K562 (cell line): ENCODE measurements around the gene TMC8. TPM values are rescaled to one million over a fixed set of nuclear protein-coding genes. Genes with fewer than 3 reads are reported as not detected.
A peak's percentile ranks its signal among the peaks of the same experiment; 100 is the strongest.

Source experiments
- ATF1 ChIP-seq, 2 experiments: fragments of 450-650 bp in 1 of 2; IDR thresholded peaks; 2 replicates each; pipeline ENCODE4 v1.6.1; 2016; ENCODE audit warnings: missing compliant biosample characterization in 1 of 2, missing genetic modification characterization in 1 of 2
- CTBP1 ChIP-seq: fragments of 450-650 bp; IDR thresholded peaks from 2 replicates; pipeline ENCODE4 v1.6.1; 2016; ENCODE audit warnings: borderline replicate concordance
- ETV5 ChIP-seq: sonication (generic); formaldehyde crosslinking; IDR thresholded peaks from 2 replicates; pipeline ENCODE4 v1.4.0; 2020; ENCODE audit warnings: low read depth, mild to moderate bottlenecking, missing genetic modification reagents
- NONO ChIP-seq, 2 experiments: fragments of 200-400 bp in 1 of 2; fragments of 450-650 bp in 1 of 2; formaldehyde crosslinking in 1 of 2; IDR thresholded peaks; 2 replicates each; pipeline ENCODE4 v1.6.1; 2017; ENCODE audit warnings: low read depth in 2 of 2, mild to moderate bottlenecking in 2 of 2, moderate library complexity in 2 of 2, low read length in 1 of 2
- PCBP1 ChIP-seq: fragments of 200-400 bp; formaldehyde crosslinking; IDR thresholded peaks from 2 replicates; pipeline ENCODE4 v1.6.1; 2018; ENCODE audit warnings: mild to moderate bottlenecking, low read depth, low read length; ENCODE audit not compliant: poor library complexity, severe bottlenecking
- POU5F1 ChIP-seq: fragments of 150-350 bp; IDR thresholded peaks from 2 replicates; pipeline ENCODE4 v1.6.1; 2014; ENCODE audit warnings: borderline replicate concordance, low read length, low read depth, mild to moderate bottlenecking; ENCODE audit not compliant: partially characterized antibody
- ZBED1 ChIP-seq: IDR thresholded peaks from 2 replicates; pipeline ENCODE4 v1.6.1; 2014
- ZNF584 ChIP-seq: fragments of 200-800 bp; sonication (Bioruptor generic); IDR thresholded peaks from 2 replicates; pipeline ENCODE4 v1.6.1; 2016; ENCODE audit warnings: low read depth, mild to moderate bottlenecking, missing genetic modification characterization, missing compliant biosample characterization
- ZNF696 ChIP-seq: fragments of 250-450 bp; sonication (Bioruptor Pico); conservative IDR thresholded peaks from 2 replicates; pipeline ENCODE4 v1.4.0; 2020; ENCODE audit warnings: mild to moderate bottlenecking, moderate library complexity
- ZNF764 ChIP-seq: fragments of 250-450 bp; sonication (Bioruptor Pico); IDR thresholded peaks from 2 replicates; pipeline ENCODE4 v1.4.0; 2020; ENCODE audit warnings: low read depth, mild to moderate bottlenecking, moderate library complexity
- polyA plus RNA-seq, 8 experiments: library from polyadenylated mRNA; depleted of rRNA in 4 of 8; stranded (reverse) in 5 of 8; unstranded in 3 of 8; fragments of >200 nt; fragmentation: Nextera tagmentation in 2 of 8; fragmentation: Illumina TruSeq in 1 of 8; extraction: Ambion mirVana in 2 of 8; extraction: Trizol in 1 of 8; gene quantifications; 2 replicates each; pipeline versions ENCODE4 v1.2.1 to v1.2.3, GENCODE V29; 2011 to 2014; ENCODE audit warnings: inconsistent platforms in 1 of 8, missing spikeins in 1 of 8
- total RNA-seq, 7 experiments: library from RNA; depleted of rRNA in 6 of 7; stranded (reverse); fragments of >200 nt in 6 of 7; fragmentation: Illumina TruSeq in 2 of 7; extraction: Trizol in 2 of 7; gene quantifications; 2 replicates each; pipeline versions ENCODE4 v1.2.1 to v1.2.3, GENCODE V29; 2011 to 2021; ENCODE audit warnings: low replicate concordance in 1 of 7
- TF ChIP-seq, protein P1 (sequence below), 2 experiments: IDR thresholded peaks; 2 replicates each; pipeline ENCODE4 v1.6.1; 2011; ENCODE audit warnings: borderline replicate concordance in 1 of 2, control low read depth in 1 of 2, low read depth in 1 of 2, low read length in 1 of 2, mild to moderate bottlenecking in 1 of 2, mixed read lengths in 1 of 2, moderate library complexity in 1 of 2; ENCODE audit not compliant: insufficient read depth in 1 of 2, insufficient read length in 1 of 2, poor library complexity in 1 of 2, severe bottlenecking in 1 of 2; ENCODE audit errors: extremely low read depth in 1 of 2
- TF ChIP-seq, protein P2 (sequence below): sonication (generic); formaldehyde crosslinking; IDR thresholded peaks from 2 replicates; pipeline ENCODE4 v1.4.0; 2020; ENCODE audit warnings: mild to moderate bottlenecking, missing genetic modification reagents
- TF ChIP-seq, protein P3 (sequence below): fragments of 250-450 bp; sonication (Bioruptor Pico); IDR thresholded peaks from 2 replicates; pipeline ENCODE4 v1.4.0; 2020; ENCODE audit warnings: borderline replicate concordance
- TF ChIP-seq, protein P4 (sequence below): fragments of 450-650 bp; IDR thresholded peaks from 2 replicates; pipeline ENCODE4 v1.6.1; 2014; ENCODE audit warnings: low read depth, mild to moderate bottlenecking, moderate library complexity, borderline replicate concordance
- TF ChIP-seq, protein P5 (sequence below): fragments of 450-650 bp; formaldehyde crosslinking; IDR thresholded peaks from 2 replicates; pipeline ENCODE4 v1.4.0; 2022; ENCODE audit warnings: missing genetic modification characterization
- TF ChIP-seq, protein P6 (sequence below): fragments of 250-450 bp; sonication (Bioruptor Pico); IDR thresholded peaks from 2 replicates; pipeline ENCODE4 v1.8.0; 2022; ENCODE audit warnings: inconsistent platforms, mild to moderate bottlenecking, moderate library complexity, borderline replicate concordance

Gene TMC8
- total and polyA plus RNA-seq, 9 of the 15 experiments (the other 6 are each of a cell fraction or from before 2014, with no cell fraction given), result 0.13 to 10.9 (median 2.8) TPM

DNA sequence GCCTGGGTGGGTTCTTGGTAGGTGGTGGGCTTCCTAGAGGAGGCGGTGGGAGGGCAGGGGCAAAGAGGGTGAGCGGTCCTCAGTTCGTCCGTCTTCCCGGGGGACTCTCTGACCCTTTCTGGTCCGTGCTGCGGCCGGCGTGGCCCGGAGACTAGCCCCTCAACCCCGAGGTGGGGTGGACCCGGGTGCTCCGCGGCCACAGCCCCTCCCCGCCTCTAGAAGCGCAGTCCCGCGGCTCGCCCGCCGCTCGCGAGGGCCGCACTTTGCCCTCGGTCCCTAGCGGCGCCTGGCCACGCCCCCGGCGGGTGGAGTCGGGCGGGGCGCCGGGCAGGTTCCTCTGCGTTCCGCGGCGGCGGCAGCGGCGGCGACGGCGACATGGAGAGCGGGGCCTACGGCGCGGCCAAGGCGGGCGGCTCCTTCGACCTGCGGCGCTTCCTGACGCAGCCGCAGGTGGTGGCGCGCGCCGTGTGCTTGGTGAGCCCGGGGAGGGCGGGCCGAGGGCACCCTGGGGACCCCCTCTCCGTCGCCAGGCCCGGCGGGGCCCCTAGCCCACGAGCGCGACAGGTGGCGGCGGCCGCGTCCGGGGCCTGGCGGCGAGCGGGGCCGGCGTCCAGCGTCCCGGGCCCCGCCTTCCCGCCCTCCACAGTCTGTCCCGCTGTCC lies 37.8 kb downstream of the TMC8 start, which contains the start of gene SYNGR2 (continued):
- TF ChIP-seq, protein P1, sequence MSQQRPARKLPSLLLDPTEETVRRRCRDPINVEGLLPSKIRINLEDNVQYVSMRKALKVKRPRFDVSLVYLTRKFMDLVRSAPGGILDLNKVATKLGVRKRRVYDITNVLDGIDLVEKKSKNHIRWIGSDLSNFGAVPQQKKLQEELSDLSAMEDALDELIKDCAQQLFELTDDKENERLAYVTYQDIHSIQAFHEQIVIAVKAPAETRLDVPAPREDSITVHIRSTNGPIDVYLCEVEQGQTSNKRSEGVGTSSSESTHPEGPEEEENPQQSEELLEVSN (IDR thresholded peaks at IDR 0.05; ENCODE audit: borderline replicate concordance in 1 of 2, extremely low read depth in 1 of 2, insufficient read depth in 1 of 2, insufficient read length in 1 of 2, low read depth in 1 of 2, low read length in 1 of 2, poor library complexity in 1 of 2, severe bottlenecking in 1 of 2), result peak in 1 of 2 experiments; percentile 62
- TF ChIP-seq, protein P2, sequence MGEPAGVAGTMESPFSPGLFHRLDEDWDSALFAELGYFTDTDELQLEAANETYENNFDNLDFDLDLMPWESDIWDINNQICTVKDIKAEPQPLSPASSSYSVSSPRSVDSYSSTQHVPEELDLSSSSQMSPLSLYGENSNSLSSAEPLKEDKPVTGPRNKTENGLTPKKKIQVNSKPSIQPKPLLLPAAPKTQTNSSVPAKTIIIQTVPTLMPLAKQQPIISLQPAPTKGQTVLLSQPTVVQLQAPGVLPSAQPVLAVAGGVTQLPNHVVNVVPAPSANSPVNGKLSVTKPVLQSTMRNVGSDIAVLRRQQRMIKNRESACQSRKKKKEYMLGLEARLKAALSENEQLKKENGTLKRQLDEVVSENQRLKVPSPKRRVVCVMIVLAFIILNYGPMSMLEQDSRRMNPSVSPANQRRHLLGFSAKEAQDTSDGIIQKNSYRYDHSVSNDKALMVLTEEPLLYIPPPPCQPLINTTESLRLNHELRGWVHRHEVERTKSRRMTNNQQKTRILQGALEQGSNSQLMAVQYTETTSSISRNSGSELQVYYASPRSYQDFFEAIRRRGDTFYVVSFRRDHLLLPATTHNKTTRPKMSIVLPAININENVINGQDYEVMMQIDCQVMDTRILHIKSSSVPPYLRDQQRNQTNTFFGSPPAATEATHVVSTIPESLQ, result no peak
- no peak for TF ChIP-seq ZNF584
- TF ChIP-seq ZNF764, result no peak
- TF ChIP-seq, protein P3, sequence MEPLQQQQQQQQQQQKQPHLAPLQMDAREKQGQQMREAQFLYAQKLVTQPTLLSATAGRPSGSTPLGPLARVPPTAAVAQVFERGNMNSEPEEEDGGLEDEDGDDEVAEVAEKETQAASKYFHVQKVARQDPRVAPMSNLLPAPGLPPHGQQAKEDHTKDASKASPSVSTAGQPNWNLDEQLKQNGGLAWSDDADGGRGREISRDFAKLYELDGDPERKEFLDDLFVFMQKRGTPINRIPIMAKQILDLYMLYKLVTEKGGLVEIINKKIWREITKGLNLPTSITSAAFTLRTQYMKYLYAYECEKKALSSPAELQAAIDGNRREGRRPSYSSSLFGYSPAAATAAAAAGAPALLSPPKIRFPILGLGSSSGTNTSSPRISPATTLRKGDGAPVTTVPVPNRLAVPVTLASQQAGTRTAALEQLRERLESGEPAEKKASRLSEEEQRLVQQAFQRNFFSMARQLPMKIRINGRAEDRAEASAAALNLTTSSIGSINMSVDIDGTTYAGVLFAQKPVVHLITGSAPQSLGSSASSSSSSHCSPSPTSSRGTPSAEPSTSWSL (CRISPR knock-in tag), result no peak
- TF ChIP-seq ATF1 (CRISPR knock-in tag; IDR thresholded peaks at IDR 0.05), result no peak
- TF ChIP-seq ATF1 (tag; IDR thresholded peaks at IDR 0.05), result peak; percentile 38; the same call in 1 of the 2 replicates
- 0 out of 2 replicates have a peak, but pooled peaks have one; percentile 25 for TF ChIP-seq ETV5 (CRISPR knock-in tag)
- TF ChIP-seq, protein P4, sequence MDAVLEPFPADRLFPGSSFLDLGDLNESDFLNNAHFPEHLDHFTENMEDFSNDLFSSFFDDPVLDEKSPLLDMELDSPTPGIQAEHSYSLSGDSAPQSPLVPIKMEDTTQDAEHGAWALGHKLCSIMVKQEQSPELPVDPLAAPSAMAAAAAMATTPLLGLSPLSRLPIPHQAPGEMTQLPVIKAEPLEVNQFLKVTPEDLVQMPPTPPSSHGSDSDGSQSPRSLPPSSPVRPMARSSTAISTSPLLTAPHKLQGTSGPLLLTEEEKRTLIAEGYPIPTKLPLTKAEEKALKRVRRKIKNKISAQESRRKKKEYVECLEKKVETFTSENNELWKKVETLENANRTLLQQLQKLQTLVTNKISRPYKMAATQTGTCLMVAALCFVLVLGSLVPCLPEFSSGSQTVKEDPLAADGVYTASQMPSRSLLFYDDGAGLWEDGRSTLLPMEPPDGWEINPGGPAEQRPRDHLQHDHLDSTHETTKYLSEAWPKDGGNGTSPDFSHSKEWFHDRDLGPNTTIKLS, result peak; percentile 41; the same call in 1 of the 2 replicates
- peak; percentile 42; the same call in 1 of the 2 replicates for TF ChIP-seq ZBED1
- peak; percentile 87 for TF ChIP-seq CTBP1
- TF ChIP-seq POU5F1, result no peak
- TF ChIP-seq ZNF696 (CRISPR knock-in tag), result no peak
- TF ChIP-seq, protein P5, sequence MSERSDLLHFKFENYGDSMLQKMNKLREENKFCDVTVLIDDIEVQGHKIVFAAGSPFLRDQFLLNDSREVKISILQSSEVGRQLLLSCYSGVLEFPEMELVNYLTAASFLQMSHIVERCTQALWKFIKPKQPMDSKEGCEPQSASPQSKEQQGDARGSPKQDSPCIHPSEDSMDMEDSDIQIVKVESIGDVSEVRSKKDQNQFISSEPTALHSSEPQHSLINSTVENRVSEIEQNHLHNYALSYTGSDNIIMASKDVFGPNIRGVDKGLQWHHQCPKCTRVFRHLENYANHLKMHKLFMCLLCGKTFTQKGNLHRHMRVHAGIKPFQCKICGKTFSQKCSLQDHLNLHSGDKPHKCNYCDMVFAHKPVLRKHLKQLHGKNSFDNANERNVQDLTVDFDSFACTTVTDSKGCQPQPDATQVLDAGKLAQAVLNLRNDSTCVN, result 0 out of 2 replicates have a peak, but pooled peaks have one; percentile 39
- TF ChIP-seq, protein P6, sequence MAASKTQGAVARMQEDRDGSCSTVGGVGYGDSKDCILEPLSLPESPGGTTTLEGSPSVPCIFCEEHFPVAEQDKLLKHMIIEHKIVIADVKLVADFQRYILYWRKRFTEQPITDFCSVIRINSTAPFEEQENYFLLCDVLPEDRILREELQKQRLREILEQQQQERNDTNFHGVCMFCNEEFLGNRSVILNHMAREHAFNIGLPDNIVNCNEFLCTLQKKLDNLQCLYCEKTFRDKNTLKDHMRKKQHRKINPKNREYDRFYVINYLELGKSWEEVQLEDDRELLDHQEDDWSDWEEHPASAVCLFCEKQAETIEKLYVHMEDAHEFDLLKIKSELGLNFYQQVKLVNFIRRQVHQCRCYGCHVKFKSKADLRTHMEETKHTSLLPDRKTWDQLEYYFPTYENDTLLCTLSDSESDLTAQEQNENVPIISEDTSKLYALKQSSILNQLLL (CRISPR knock-in tag), result no peak
- TF ChIP-seq NONO (IDR thresholded peaks at IDR 0.05; ENCODE audit: low read depth in 2 of 2, low read length in 1 of 2), result peak in 1 of 2 experiments; percentile 91; a peak in 3 of 4 replicates
- TF ChIP-seq PCBP1, result peak; percentile 35
